Stimulated activated CD8-positive, alpha-beta memory T cell treated with anti-CD3 and anti-CD28 coated beads, Interleukin-15, amount 100 ng/mL, for 24 hours (primary cell): ENCODE measurements around the gene ERCC6L.

Experiments
- DNase-seq: peaks from one replicate; pipeline ENCODE4 v3.0.0-alpha.2; 2020; ENCODE audit warnings: low read depth

Gene ERCC6L

GRCh38 chrX:72159769-72160168 is 79.1 kb downstream of the ERCC6L start:
- no peak for DNase-seq

GRCh38 chrX:72158773-72159172 is 80.1 kb downstream of the ERCC6L start:
- no peak for DNase-seq
